Smooth muscle cell of trachea (primary cell): ENCODE measurements around the gene RTF2. TPM values are rescaled to one million over a fixed set of nuclear protein-coding genes. Genes with fewer than 3 reads are reported as not detected.

Experiments
- total RNA-seq: library from RNA; depleted of rRNA; stranded (reverse); fragments of >200 nt; gene quantifications from 2 replicates; pipeline ENCODE4 v1.2.1, GENCODE V29; 2014

Gene RTF2, protein sequence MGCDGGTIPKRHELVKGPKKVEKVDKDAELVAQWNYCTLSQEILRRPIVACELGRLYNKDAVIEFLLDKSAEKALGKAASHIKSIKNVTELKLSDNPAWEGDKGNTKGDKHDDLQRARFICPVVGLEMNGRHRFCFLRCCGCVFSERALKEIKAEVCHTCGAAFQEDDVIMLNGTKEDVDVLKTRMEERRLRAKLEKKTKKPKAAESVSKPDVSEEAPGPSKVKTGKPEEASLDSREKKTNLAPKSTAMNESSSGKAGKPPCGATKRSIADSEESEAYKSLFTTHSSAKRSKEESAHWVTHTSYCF
- total RNA-seq, result 109 and 119 TPM in 2 replicates

DNA sequence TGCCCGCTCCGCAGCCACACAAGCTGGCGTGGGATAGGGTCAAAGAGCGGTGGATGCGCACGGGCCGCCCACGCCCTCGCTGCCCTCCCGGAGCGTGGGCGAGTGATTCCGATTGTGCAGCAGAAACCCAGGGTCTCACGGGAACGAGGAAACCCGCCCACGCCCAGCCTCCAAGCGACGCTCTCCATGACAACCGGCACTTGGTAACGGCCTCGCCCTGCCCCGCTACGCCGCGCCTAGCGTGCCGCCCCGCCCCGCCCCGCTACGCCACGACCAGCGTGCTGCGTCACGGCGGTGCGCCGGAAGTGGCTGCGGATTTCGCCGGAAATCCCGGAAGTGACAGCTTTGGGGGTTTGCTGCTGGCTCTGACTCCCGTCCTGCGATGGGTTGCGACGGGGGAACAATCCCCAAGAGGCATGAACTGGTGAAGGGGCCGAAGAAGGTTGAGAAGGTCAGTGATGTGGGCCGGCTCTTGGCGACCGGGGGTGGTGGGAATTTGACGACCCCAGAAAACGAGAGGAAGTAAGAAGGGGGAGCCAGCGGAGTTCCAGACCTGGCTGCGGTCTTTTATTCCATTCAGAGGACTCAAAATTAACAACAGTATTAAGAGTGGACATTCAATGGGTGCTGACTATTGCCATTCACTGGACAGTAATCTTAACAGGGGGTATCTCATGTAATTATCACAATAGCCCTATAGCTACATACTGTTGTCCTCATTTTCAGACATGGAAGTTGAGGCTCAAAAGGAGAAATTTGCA is at the start of gene RTF2:
TSS of gene RTF2 (plus strand) at position 312 of the 761 bp plus-strand sequence. CDS start at position 383, 71 bp downstream.

DNA sequence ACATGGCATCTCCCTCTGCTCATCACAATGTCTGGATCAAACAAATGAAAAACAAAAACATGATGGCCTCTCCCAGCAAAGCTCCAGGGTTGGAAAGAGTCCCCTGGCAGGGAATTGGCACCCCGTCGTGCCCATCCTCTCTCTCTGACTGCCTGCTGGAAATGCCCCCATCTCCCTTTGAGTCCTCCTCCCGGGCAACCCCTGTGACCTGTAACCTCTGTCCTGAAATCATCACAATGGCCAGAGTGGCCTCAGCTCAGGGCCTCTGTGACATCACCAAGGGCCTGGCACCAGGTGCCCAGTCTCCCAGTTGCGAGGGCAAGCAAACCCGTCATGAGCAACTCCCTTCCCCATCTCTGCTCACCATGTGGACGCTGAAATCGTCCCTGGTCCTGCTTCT is 56.0 kb downstream of the RTF2 start, which contains the start of gene FAM209A:
TSS of gene FAM209A (plus strand) at position 301 of the 400 bp plus-strand sequence. CDS start at position 366, 65 bp downstream.

DNA sequence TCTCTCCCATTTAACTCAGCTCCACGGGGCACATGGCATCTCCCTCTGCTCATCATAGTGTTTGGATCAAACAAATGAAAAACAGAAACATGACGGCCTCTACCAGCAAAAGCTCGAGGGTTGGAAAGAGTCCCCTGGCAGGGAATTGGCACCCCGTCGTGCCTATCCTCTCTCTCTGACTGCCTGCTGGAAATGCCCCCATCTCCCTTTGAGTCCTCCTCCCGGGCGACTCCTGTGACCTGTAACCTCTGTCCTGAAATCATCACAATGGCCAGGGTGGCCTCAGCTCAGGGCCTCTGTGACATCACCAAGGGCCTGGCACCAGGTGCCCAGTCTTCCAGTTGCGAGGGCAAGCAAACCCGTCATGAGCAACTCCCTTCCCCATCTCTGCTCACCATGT is 64.5 kb downstream of the RTF2 start, which contains the start of gene FAM209B:
TSS of gene FAM209B (plus strand) at position 301 of the 400 bp plus-strand sequence. CDS start at position 397, 96 bp downstream.

Other genes with a start within 250 kb of the RTF2 start
- gene MC3R, start 219.9 kb upstream of the RTF2 start, total RNA-seq, result not detected in 2 replicates
- gene FAM210B, start 109.7 kb upstream of the RTF2 start, total RNA-seq, result 46.3 and 63.2 TPM in 2 replicates
- 10.4 and 66.9 TPM in 2 replicates for gene AURKA, start 76.4 kb upstream of the RTF2 start, total RNA-seq
- gene CSTF1, start 76.0 kb upstream of the RTF2 start, total RNA-seq, result 44.9 and 52.8 TPM in 2 replicates
- 10.5 and 12.4 TPM in 2 replicates for gene CASS4, start 56.4 kb upstream of the RTF2 start, total RNA-seq
- gene FAM209A, start 56.1 kb downstream of the RTF2 start, total RNA-seq, result not detected in 2 replicates
- gene FAM209B, start 64.6 kb downstream of the RTF2 start, total RNA-seq, result not detected in 2 replicates
- not detected in 2 replicates for gene TFAP2C, start 160.7 kb downstream of the RTF2 start, total RNA-seq